Fibroblast of skin of abdomen (primary cell): Measurements from ENCODE around the gene LYPD8.

Source experiments
- DNase-seq: peaks from one replicate; pipeline ENCODE4 v3.0.0-alpha.2; 2013

LYPD8 gene

DNA sequence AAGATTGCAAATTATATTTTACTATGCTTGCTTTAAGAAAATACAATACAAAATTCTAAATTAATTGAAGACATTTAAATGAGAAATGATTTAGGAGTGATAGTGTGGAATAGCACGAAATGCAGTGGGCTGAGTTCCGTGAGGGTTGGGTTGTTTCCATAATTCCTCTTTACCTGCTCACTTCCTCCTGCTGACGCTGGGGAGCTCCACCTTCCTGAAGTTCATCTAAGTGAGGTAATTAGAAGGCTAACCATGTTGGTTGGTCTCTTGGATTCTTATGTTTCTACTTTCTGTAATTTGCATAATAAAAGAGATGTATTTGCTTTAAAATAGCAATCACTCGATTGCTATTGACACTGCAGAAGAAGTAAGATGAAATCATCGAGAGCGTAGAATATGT lies 57.7 kb downstream of the LYPD8 start:
- no peak for DNase-seq

DNA sequence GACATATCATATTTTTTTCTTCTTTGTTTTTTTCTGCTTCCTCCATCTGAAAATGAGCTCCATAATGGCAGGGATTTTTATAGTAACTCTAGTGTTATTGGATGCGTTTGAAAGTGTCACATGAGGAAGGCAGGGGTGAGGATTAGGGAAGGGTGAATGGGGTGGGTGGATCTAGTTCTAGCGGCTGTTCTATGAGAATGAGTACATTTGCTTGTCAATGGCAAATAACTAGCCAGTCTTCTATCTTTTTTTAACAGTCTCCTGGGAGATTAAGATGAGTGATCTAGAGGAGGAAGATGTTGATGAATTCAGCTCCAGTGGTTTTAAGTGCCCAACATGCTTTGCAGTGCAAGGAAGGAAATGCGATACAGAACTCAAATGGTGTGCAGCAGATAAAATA lies 58.8 kb downstream of the LYPD8 start:
- DNase-seq = no peak

DNA sequence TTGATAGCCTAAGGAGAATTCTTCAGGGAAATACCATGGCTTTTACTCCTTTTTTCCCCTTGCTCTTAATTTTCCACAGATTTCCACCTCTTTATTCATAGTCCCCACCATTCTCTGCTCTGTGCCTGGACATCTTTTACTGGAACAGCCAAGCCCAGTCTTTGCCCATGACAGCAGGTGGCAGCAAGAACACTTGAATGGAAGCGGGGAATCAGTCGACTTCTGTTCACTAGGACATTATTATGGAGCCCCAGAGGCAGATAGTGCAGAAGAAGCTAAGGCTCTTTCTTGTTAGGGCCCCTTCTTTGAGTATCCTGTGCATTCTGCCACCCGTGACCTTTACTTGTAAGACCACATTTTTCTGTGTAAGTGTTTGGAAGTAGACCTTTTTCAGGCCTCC lies 59.3 kb downstream of the LYPD8 start:
- DNase-seq = no peak

DNA sequence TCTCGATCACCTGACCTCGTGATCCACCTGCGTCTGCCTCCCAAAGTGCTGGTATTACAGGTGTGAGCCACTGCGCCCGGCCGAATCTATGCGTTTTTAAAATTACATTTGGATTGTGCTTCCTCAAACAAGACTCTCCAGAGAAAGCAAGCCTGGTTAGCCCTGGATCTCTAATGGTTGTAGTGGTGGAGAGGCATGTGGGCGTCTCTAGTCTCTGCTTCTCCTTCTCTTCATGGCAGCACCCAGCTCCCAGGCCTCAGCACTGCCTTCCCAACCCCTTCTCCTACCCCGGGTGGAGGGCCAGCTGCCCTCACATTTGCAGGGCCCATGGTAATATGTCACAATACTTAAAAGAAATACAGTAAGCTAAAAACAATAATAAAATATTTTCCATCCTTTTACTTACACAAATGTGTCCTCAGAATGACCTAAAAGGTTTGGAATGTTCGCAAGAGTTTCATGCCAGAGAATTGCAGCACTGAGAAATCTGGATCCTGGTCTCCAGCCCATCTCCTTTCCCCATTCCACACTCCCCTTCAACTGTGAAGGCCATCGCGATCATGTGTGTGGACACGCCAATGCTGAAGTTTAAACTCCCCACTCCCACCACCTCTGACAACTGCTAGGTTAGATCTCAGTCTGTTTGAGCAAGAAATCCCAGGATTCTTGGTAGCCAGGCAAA lies 60.0 kb downstream of the LYPD8 start:
- no peak for DNase-seq

DNA sequence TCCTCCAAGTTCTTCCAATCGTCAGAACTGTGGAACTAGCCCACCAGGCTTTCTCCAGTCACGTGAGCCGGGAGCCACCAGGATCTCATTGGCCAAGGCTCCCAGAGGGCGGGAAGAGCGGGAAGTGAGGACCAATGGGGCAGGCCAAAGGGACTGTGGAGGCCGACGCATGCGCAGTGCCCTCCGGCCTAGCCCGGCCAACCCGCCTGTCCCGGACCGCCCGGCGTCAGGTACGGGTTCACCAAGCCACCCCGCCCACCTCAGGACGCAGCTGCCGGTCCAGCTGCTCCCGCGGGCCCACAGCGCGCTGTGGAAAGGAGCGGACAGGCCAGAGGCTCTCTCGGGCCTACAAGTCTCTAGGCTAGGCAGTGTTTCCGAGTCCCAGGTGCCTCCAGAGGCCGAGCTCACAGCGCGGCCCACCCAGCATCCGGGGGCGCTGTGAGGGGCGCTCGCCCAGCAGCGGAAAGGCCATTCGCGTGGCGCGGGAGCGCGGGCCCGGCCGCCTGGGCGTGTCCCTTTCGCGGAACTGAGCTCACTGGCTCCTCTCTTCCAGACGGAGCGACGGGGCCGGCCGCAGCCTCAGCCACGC lies 63.9 kb downstream of the LYPD8 start:
- DNase-seq = no peak
